ENCODE data around the gene AASS. TPM values are rescaled to one million over a fixed set of nuclear protein-coding genes. Genes with fewer than 3 reads are reported as not detected.

The AASS gene
- total and polyA plus RNA-seq, 4 donors, result 10.8 to 95.4 (median 24.3) TPM

DNA sequence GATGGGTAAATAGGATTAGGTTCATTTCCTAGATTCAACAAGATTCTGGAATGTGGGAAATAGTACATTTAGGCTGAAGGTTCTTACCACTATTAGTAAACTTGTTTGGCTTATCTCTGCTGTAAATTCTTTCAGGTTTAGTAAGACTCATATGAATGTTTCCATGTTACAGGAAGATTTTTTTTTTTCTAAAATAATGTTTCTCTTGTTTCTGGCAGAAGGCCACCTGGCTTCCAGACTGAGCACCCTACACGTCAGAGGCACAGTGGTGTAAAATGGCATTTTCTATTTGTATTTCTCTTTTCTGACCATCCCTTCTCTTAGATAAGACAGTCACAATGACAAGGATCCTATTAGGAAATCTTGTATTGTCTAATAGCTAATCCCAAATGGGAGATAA, 22.7 kb upstream of the AASS start:
- WGBS, result 40% methylated on average over 1 of the region's 1 CpG
- Histone ChIP-seq H3K27me3 (ENCODE audit: control insufficient read depth in 4 of 4, insufficient read depth in 4 of 4, low read length in 3 of 4) (no peaks in the 10 kb centered on the region), H3K36me3 (ENCODE audit: control insufficient read depth in 4 of 4, insufficient read depth in 3 of 4, low read depth in 1 of 4, low read length in 3 of 4) (no peaks in the 10 kb centered on the region), H3K27ac (ENCODE audit: low read depth in 1 of 2, low read length in 2 of 2) (no peak overlapping the region), H3K9ac (ENCODE audit: low read depth in 1 of 2, low read length in 2 of 2) (no peak overlapping the region), H3K9me3 (ENCODE audit: control insufficient read depth in 4 of 4, low read length in 3 of 4) (no peaks in the 10 kb centered on the region), H3K4me1 (ENCODE audit: control insufficient read depth in 4 of 4, insufficient read depth in 4 of 4, low read length in 3 of 4) (no peaks in the 10 kb centered on the region), H3K4me3 (ENCODE audit: low read depth in 1 of 3, low read length in 3 of 3) (no peak overlapping the region)
- TF ChIP-seq EGR1 (IDR thresholded peaks at IDR 0.05; ENCODE audit: low read depth in 2 of 2) (no peak), YY1 (IDR thresholded peaks at IDR 0.05) (no peak), FOXA1 (IDR thresholded peaks at IDR 0.05) (no peak), JUND (IDR thresholded peaks at IDR 0.05) (no peak)
- TF ChIP-seq, protein P1, sequence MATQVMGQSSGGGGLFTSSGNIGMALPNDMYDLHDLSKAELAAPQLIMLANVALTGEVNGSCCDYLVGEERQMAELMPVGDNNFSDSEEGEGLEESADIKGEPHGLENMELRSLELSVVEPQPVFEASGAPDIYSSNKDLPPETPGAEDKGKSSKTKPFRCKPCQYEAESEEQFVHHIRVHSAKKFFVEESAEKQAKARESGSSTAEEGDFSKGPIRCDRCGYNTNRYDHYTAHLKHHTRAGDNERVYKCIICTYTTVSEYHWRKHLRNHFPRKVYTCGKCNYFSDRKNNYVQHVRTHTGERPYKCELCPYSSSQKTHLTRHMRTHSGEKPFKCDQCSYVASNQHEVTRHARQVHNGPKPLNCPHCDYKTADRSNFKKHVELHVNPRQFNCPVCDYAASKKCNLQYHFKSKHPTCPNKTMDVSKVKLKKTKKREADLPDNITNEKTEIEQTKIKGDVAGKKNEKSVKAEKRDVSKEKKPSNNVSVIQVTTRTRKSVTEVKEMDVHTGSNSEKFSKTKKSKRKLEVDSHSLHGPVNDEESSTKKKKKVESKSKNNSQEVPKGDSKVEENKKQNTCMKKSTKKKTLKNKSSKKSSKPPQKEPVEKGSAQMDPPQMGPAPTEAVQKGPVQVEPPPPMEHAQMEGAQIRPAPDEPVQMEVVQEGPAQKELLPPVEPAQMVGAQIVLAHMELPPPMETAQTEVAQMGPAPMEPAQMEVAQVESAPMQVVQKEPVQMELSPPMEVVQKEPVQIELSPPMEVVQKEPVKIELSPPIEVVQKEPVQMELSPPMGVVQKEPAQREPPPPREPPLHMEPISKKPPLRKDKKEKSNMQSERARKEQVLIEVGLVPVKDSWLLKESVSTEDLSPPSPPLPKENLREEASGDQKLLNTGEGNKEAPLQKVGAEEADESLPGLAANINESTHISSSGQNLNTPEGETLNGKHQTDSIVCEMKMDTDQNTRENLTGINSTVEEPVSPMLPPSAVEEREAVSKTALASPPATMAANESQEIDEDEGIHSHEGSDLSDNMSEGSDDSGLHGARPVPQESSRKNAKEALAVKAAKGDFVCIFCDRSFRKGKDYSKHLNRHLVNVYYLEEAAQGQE (IDR thresholded peaks at IDR 0.05), result no peak
- TF ChIP-seq, protein P2, sequence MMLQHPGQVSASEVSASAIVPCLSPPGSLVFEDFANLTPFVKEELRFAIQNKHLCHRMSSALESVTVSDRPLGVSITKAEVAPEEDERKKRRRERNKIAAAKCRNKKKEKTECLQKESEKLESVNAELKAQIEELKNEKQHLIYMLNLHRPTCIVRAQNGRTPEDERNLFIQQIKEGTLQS (IDR thresholded peaks at IDR 0.05), result no peak
- DNase-seq (ENCODE audit: low spot score), result no peak

DNA sequence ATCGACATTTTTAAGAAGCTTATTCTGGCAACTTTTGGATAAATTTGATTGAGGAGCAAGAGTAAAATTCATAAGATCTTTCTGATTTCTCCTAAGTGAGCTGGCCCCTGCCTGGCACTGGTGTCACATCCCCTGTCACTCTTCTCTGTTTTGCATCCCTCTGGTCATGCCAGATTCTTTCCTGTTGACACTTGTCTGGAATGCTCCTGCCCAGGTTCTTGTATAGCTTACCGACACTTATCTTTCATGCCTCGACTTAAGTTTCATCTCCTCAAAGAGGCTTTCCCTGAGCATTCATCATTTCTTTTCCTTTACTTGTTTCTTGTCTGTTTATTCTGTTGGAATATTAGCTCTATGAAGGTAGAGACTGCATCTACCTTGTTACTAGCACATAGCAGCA, 22.2 kb upstream of the AASS start:
- Histone ChIP-seq H3K27ac (ENCODE audit: low read depth in 1 of 2, low read length in 2 of 2) (no peak overlapping the region), H3K27me3 (ENCODE audit: control insufficient read depth in 4 of 4, insufficient read depth in 4 of 4, low read length in 3 of 4) (no peaks in the 10 kb centered on the region), H3K4me3 (ENCODE audit: low read depth in 1 of 3, low read length in 3 of 3) (no peak overlapping the region), H3K9me3 (ENCODE audit: control insufficient read depth in 4 of 4, low read length in 3 of 4) (no peaks in the 10 kb centered on the region), H3K4me1 (ENCODE audit: control insufficient read depth in 4 of 4, insufficient read depth in 4 of 4, low read length in 3 of 4) (no peaks in the 10 kb centered on the region), H3K36me3 (ENCODE audit: control insufficient read depth in 4 of 4, insufficient read depth in 3 of 4, low read depth in 1 of 4, low read length in 3 of 4) (no peaks in the 10 kb centered on the region), H3K9ac (ENCODE audit: low read depth in 1 of 2, low read length in 2 of 2) (no peak overlapping the region)
- 83% methylated on average over 3 of the region's 3 CpGs for WGBS
- DNase-seq (ENCODE audit: low spot score), result no peak
- TF ChIP-seq, protein P1 (IDR thresholded peaks at IDR 0.05), result no peak
- TF ChIP-seq YY1 (IDR thresholded peaks at IDR 0.05), result no peak
- no peak for TF ChIP-seq FOXA1 (IDR thresholded peaks at IDR 0.05)
- no peak for TF ChIP-seq HNF4A (conservative IDR thresholded peaks at IDR 0.05)
- no peak for TF ChIP-seq FOXA2 (IDR thresholded peaks at IDR 0.05)
- no peak for TF ChIP-seq HNF4G (IDR thresholded peaks at IDR 0.05)
- TF ChIP-seq, protein P3, sequence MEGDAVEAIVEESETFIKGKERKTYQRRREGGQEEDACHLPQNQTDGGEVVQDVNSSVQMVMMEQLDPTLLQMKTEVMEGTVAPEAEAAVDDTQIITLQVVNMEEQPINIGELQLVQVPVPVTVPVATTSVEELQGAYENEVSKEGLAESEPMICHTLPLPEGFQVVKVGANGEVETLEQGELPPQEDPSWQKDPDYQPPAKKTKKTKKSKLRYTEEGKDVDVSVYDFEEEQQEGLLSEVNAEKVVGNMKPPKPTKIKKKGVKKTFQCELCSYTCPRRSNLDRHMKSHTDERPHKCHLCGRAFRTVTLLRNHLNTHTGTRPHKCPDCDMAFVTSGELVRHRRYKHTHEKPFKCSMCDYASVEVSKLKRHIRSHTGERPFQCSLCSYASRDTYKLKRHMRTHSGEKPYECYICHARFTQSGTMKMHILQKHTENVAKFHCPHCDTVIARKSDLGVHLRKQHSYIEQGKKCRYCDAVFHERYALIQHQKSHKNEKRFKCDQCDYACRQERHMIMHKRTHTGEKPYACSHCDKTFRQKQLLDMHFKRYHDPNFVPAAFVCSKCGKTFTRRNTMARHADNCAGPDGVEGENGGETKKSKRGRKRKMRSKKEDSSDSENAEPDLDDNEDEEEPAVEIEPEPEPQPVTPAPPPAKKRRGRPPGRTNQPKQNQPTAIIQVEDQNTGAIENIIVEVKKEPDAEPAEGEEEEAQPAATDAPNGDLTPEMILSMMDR (IDR thresholded peaks at IDR 0.05; ENCODE audit: low read depth, low read length, missing input control), result no peak
- no peak for TF ChIP-seq TAF1 (conservative IDR thresholded peaks at IDR 0.05)
- TF ChIP-seq SP1 (IDR thresholded peaks at IDR 0.05), result no peak
- TF ChIP-seq JUND (IDR thresholded peaks at IDR 0.05), result no peak
- TF ChIP-seq, protein P2 (IDR thresholded peaks at IDR 0.05), result no peak
- TF ChIP-seq, protein P4, sequence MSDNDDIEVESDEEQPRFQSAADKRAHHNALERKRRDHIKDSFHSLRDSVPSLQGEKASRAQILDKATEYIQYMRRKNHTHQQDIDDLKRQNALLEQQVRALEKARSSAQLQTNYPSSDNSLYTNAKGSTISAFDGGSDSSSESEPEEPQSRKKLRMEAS (IDR thresholded peaks at IDR 0.05), result no peak
- no peak for TF ChIP-seq RXRA (IDR thresholded peaks at IDR 0.05)
- TF ChIP-seq RAD21 (IDR thresholded peaks at IDR 0.05), result no peak
- no peak for TF ChIP-seq NR2F2 (IDR thresholded peaks at IDR 0.05)
- no peak for TF ChIP-seq EGR1 (IDR thresholded peaks at IDR 0.05; ENCODE audit: low read depth in 2 of 2)
- TF ChIP-seq GABPA (IDR thresholded peaks at IDR 0.05 in 1 of 2, conservative IDR thresholded peaks at IDR 0.05 in 1 of 2), result no peak
- TF ChIP-seq, protein P5, sequence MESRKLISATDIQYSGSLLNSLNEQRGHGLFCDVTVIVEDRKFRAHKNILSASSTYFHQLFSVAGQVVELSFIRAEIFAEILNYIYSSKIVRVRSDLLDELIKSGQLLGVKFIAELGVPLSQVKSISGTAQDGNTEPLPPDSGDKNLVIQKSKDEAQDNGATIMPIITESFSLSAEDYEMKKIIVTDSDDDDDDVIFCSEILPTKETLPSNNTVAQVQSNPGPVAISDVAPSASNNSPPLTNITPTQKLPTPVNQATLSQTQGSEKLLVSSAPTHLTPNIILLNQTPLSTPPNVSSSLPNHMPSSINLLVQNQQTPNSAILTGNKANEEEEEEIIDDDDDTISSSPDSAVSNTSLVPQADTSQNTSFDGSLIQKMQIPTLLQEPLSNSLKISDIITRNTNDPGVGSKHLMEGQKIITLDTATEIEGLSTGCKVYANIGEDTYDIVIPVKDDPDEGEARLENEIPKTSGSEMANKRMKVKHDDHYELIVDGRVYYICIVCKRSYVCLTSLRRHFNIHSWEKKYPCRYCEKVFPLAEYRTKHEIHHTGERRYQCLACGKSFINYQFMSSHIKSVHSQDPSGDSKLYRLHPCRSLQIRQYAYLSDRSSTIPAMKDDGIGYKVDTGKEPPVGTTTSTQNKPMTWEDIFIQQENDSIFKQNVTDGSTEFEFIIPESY (IDR thresholded peaks at IDR 0.05), result no peak

Measured in liver (tissue), 9 donors.